Measurements from ENCODE around the gene MVB12B.

- TF ChIP-seq CTCF (IDR thresholded peaks at IDR 0.05): no peak
- TF ChIP-seq POLR2AphosphoS5 (IDR thresholded peaks at IDR 0.05; ENCODE audit: low read depth, low read length): no peak
- TF ChIP-seq REST (IDR thresholded peaks at IDR 0.05; ENCODE audit: insufficient read depth in 1 of 2, low read depth in 2 of 2, low read length in 1 of 2): no peak
Measured at GRCh38 chr9:126337729-126338372, 11.2 kb downstream of the MVB12B start.
